ENCODE results near the gene GUCA2B.

Gene GUCA2B

GRCh38 chr1:42122408-42122807 lies 30.8 kb upstream of the GUCA2B start:
- no peak for TF ChIP-seq CTCF (conservative IDR thresholded peaks at IDR 0.05; ENCODE audit: low read length)
- DNase-seq (ENCODE audit: low read depth), result no peak
- H3K4me3 ChIP-seq (ENCODE audit: low read length), result no peak overlapping the region

- no peak for TF ChIP-seq CTCF (conservative IDR thresholded peaks at IDR 0.05; ENCODE audit: low read length)
- DNase-seq (ENCODE audit: low read depth), result no peak
- H3K4me3 ChIP-seq (ENCODE audit: low read length), result no peak overlapping the region
These were observed 27.7 kb upstream of the GUCA2B start for GRCh38 chr1:42125552-42125951.

- H3K4me3 ChIP-seq (ENCODE audit: low read length), result no peak overlapping the region
- no peak for TF ChIP-seq CTCF (conservative IDR thresholded peaks at IDR 0.05; ENCODE audit: low read length)
- DNase-seq (ENCODE audit: low read depth), result no peak
These were observed 25.4 kb upstream of the GUCA2B start for GRCh38 chr1:42127767-42128166.

- DNase-seq (ENCODE audit: low read depth), result no peak
- no peak overlapping the region for H3K4me3 ChIP-seq (ENCODE audit: low read length)
- TF ChIP-seq CTCF (conservative IDR thresholded peaks at IDR 0.05; ENCODE audit: low read length), result no peak
These were observed 24.7 kb upstream of the GUCA2B start for GRCh38 chr1:42128499-42128898.

- H3K4me3 ChIP-seq (ENCODE audit: low read length), result no peak overlapping the region
- no peak for TF ChIP-seq CTCF (conservative IDR thresholded peaks at IDR 0.05; ENCODE audit: low read length)
- DNase-seq (ENCODE audit: low read depth), result no peak
These were observed 24.2 kb upstream of the GUCA2B start for GRCh38 chr1:42128964-42129363.

- no peak for TF ChIP-seq CTCF (conservative IDR thresholded peaks at IDR 0.05; ENCODE audit: low read length)
- no peak for DNase-seq (ENCODE audit: low read depth)
These were observed 23.0 kb upstream of the GUCA2B start for GRCh38 chr1:42130061-42130660.

GRCh38 chr1:42133390-42133789 lies 19.8 kb upstream of the GUCA2B start:
- DNase-seq (ENCODE audit: low read depth), result no peak
- no peak for TF ChIP-seq CTCF (conservative IDR thresholded peaks at IDR 0.05; ENCODE audit: low read length)
- no peak overlapping the region for H3K4me3 ChIP-seq (ENCODE audit: low read length)

More at GRCh38 chr1:42130061-42130660, 23.0 kb upstream of the GUCA2B start:
- H3K4me3 ChIP-seq (ENCODE audit: low read length), result no peak overlapping the region
